Measurements from ENCODE around the gene DR1. TPM values are rescaled to one million over a fixed set of nuclear protein-coding genes. Genes with fewer than 3 reads are reported as not detected.

DR1 gene
- total RNA-seq, 2 donors from 2014 or later = 48.7 to 64.6 TPM

GRCh38 chr1:93331412-93331811, 14.3 kb upstream of the DR1 start:
- intact Hi-C loops (cut with DNase I) = no loop called here
- Histone ChIP-seq H3K27me3 (no peaks in the 10 kb centered on the region), H3K36me3 (no peaks in the 10 kb centered on the region), H3K9ac (ENCODE audit: low read depth in 2 of 2, low read length in 2 of 2) (no peak overlapping the region), H3K9me3 (no peaks in the 10 kb centered on the region), H3K27ac (no peak overlapping the region), H3K4me3 (no peak overlapping the region), H3K4me1 (no peaks in the 10 kb centered on the region)
- TF ChIP-seq CTCF (IDR thresholded peaks at IDR 0.05) = no peak
- DNase-seq = no peak

- intact Hi-C loops (cut with DNase I) = no loop called here
- H3K36me3 ChIP-seq = no peaks in the 10 kb centered on the region
- no peak overlapping the region for H3K4me3 ChIP-seq
- no peaks in the 10 kb centered on the region for H3K27me3 ChIP-seq
- H3K9ac ChIP-seq (ENCODE audit: low read depth in 2 of 2, low read length in 2 of 2) = no peak overlapping the region
- no peaks in the 10 kb centered on the region for H3K4me1 ChIP-seq
- no peak for TF ChIP-seq CTCF (IDR thresholded peaks at IDR 0.05)
- DNase-seq = no peak
- no peaks in the 10 kb centered on the region for H3K9me3 ChIP-seq
- H3K27ac ChIP-seq = no peak overlapping the region
These were observed 13.3 kb upstream of the DR1 start for GRCh38 chr1:93332368-93332767.

- no peak overlapping the region for H3K27ac ChIP-seq
- no peak for DNase-seq
- no peaks in the 10 kb centered on the region for H3K9me3 ChIP-seq
- H3K27me3 ChIP-seq = no peaks in the 10 kb centered on the region
- H3K9ac ChIP-seq (ENCODE audit: low read depth in 2 of 2, low read length in 2 of 2) = no peak overlapping the region
- H3K36me3 ChIP-seq = no peaks in the 10 kb centered on the region
- no peaks in the 10 kb centered on the region for H3K4me1 ChIP-seq
- intact Hi-C loops (cut with DNase I) = no loop called here
- no peak for TF ChIP-seq CTCF (IDR thresholded peaks at IDR 0.05)
- H3K4me3 ChIP-seq = no peak overlapping the region
These were observed 7.1 kb upstream of the DR1 start for GRCh38 chr1:93338387-93339146.

- no peak for DNase-seq
- Histone ChIP-seq H3K4me3 (no peak overlapping the region), H3K9ac (ENCODE audit: low read depth in 2 of 2, low read length in 2 of 2) (no peak overlapping the region), H3K9me3 (no peaks in the 10 kb centered on the region), H3K4me1 (no peaks in the 10 kb centered on the region), H3K27ac (no peak overlapping the region), H3K27me3 (no peaks in the 10 kb centered on the region), H3K36me3 (no peaks in the 10 kb centered on the region)
- no peak for TF ChIP-seq CTCF (IDR thresholded peaks at IDR 0.05)
- intact Hi-C loops (cut with DNase I) = no loop called here
These were observed 6.5 kb upstream of the DR1 start for GRCh38 chr1:93339171-93339697.

- intact Hi-C loops (cut with DNase I) = no loop called here
- Histone ChIP-seq H3K27me3 (no peaks in the 10 kb centered on the region), H3K9me3 (no peaks in the 10 kb centered on the region), H3K36me3 (no peaks in the 10 kb centered on the region), H3K9ac (ENCODE audit: low read depth in 2 of 2, low read length in 2 of 2) (no peak overlapping the region), H3K27ac (no peak overlapping the region), H3K4me1 (no peaks in the 10 kb centered on the region), H3K4me3 (no peak overlapping the region)
- no peak for DNase-seq
- TF ChIP-seq CTCF (IDR thresholded peaks at IDR 0.05) = no peak
These were observed 5.6 kb upstream of the DR1 start for GRCh38 chr1:93340090-93340489.

Data from colonic mucosa (tissue), 4 donors.